ENCODE data around the gene SCCPDH.
"Not testable (repeated sequence)": the region's sequence is repeated elsewhere in the genome, so short reads cannot be mapped to it uniquely, and the experiment has no call there.

SCCPDH gene

DNA sequence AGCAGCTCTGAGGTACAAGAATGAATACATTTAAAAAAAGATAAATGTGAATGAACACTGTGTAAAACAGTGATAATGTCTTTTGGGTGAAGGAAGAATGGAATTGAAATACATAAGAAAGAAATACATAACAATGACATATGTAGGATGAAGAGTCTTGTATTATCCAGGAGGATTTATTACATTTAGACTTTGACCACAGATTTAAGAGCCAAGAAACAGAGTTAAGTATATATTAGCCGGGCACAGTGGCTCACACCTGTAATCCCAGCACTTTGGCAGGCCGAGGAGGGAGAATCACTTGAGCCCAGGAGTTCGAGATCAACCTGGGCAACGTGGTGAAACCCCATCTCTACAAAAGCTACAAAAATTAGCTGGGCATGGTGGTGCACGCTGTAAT, 79.7 kb downstream of the SCCPDH start:
- no peak for DNase-seq (ENCODE audit: low spot score)
- TF ChIP-seq, protein P1, sequence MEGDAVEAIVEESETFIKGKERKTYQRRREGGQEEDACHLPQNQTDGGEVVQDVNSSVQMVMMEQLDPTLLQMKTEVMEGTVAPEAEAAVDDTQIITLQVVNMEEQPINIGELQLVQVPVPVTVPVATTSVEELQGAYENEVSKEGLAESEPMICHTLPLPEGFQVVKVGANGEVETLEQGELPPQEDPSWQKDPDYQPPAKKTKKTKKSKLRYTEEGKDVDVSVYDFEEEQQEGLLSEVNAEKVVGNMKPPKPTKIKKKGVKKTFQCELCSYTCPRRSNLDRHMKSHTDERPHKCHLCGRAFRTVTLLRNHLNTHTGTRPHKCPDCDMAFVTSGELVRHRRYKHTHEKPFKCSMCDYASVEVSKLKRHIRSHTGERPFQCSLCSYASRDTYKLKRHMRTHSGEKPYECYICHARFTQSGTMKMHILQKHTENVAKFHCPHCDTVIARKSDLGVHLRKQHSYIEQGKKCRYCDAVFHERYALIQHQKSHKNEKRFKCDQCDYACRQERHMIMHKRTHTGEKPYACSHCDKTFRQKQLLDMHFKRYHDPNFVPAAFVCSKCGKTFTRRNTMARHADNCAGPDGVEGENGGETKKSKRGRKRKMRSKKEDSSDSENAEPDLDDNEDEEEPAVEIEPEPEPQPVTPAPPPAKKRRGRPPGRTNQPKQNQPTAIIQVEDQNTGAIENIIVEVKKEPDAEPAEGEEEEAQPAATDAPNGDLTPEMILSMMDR (IDR thresholded peaks at IDR 0.05; ENCODE audit: extremely low read depth, insufficient read depth, missing control alignments): no peak
- in situ Hi-C loops (cut with MboI; ENCODE audit: low pct_unique_long_range_greater_than_20kb, low sequenced_read_pairs, unreplicated experiment): no loop called here

DNA sequence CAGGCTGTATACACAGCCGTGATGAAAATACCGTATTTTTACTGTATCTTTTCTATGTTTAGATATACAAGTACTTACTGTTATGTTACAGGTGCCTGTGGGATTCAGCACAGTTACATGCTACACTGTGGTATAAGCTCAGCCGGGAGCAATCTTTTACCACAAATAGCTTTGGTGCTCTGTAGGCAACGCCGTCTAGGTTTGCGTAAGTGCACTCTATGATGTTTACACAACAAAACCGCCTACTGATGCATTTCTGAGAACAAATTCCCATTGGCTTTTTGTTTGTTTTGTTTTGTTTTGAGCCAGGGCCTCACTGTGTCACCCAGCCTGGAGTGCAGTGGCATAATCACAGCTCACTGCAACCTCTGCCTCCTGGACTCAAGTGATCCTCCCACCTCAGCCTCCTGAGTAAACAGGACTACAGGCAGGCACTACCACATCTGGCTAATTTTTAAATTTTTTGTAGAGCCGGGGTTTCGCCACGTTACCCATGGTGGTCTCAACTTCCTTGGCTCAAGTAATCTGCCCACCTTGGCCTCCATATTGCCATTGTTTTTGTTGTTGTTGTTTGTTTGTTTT, 81.0 kb downstream of the SCCPDH start:
- in situ Hi-C loops (cut with MboI; ENCODE audit: low pct_unique_long_range_greater_than_20kb, low sequenced_read_pairs, unreplicated experiment): no loop called here
- no peak for DNase-seq (ENCODE audit: low spot score)
- TF ChIP-seq, protein P1 (IDR thresholded peaks at IDR 0.05; ENCODE audit: extremely low read depth, insufficient read depth, missing control alignments): no peak

DNA sequence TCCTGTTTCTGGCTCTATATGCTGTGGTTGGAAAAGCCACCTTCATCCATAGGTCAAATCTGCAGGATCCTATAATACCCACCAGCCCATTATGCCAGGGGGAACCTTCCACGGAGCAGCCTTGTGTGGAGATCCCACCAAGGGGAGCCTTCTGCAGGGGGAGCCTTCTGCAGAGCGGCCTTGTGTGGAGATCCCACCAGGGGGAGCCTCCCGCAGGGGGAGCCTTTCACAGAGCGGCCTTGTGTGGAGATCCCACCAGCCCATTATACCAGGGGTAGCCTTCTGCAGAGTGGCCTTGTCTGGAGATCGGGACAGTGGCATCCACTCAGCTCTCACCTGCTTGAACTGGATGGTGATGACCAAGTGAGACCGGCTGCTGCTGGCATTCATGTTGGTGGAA, 85.3 kb downstream of the SCCPDH start:
- in situ Hi-C loops (cut with MboI; ENCODE audit: low pct_unique_long_range_greater_than_20kb, low sequenced_read_pairs, unreplicated experiment): no loop called here
- TF ChIP-seq, protein P1 (IDR thresholded peaks at IDR 0.05; ENCODE audit: extremely low read depth, insufficient read depth, missing control alignments): no peak
- DNase-seq (ENCODE audit: low spot score): no peak

DNA sequence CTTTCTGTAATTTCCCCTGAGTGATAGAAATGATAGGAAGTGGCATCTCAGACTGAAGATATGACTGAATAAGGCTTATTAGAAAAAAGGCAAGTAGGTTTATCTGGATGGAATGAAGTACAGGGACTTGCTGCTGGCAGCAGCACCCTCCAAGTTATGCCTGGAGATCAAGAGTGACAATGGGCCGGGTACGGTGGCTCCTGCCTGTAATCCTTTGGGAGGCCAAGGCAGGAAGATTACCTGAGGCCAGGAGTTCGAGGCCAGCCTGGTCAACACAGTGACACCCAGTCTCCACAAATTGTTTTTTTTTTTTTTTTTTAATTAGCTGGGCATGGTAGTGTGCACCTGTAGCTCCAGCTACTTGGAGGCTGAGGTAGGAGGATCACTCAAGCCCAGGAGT, 87.8 kb downstream of the SCCPDH start:
- TF ChIP-seq, protein P1 (IDR thresholded peaks at IDR 0.05; ENCODE audit: extremely low read depth, insufficient read depth, missing control alignments): no peak
- DNase-seq (ENCODE audit: low spot score): no peak
- in situ Hi-C loops (cut with MboI; ENCODE audit: low pct_unique_long_range_greater_than_20kb, low sequenced_read_pairs, unreplicated experiment): no loop called here

DNA sequence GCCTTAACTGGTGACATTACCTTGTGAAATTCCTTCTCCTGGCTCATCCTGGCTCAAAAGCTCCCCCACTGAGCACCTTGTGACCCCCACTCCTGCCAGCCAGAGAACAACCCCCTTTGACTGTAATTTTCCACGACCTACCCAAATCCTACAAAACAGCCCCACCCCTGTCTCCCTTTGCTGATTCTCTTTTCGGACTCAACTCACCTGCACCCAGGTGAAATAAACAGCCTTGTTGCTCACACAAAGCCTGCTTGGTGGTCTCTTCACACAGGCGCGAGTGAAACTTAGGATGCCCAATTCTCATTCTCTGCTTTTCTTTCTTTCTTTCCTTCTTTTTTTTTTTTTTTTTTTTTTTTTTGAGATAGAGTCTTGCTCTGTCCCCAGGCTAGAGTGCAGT, 89.1 kb downstream of the SCCPDH start:
- in situ Hi-C loops (cut with MboI; ENCODE audit: low pct_unique_long_range_greater_than_20kb, low sequenced_read_pairs, unreplicated experiment); DNase-seq (ENCODE audit: low spot score): not testable (repeated sequence)

DNA sequence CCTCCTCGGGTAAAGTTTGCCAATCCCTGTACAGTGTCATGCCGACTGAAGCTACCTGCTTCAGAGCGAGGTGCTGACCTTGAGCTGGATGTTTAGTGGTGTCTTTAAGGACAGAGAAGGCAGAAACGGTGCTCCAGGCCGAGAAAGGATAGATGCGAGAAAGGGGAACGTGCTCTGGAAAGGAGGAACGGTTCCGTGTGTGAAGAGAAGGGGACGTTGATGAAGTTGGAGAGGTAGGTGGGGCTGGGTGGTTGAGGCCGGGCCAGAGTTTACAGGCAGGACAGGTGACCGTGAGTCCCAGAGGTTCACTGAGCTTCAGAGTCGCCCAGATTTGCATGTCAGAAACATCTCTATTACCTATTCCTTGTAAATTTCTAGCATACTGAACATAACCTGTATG, 90.7 kb downstream of the SCCPDH start:
- TF ChIP-seq, protein P1 (IDR thresholded peaks at IDR 0.05; ENCODE audit: extremely low read depth, insufficient read depth, missing control alignments): no peak
- no peak for DNase-seq (ENCODE audit: low spot score)
- in situ Hi-C loops (cut with MboI; ENCODE audit: low pct_unique_long_range_greater_than_20kb, low sequenced_read_pairs, unreplicated experiment): no loop called here

DNA sequence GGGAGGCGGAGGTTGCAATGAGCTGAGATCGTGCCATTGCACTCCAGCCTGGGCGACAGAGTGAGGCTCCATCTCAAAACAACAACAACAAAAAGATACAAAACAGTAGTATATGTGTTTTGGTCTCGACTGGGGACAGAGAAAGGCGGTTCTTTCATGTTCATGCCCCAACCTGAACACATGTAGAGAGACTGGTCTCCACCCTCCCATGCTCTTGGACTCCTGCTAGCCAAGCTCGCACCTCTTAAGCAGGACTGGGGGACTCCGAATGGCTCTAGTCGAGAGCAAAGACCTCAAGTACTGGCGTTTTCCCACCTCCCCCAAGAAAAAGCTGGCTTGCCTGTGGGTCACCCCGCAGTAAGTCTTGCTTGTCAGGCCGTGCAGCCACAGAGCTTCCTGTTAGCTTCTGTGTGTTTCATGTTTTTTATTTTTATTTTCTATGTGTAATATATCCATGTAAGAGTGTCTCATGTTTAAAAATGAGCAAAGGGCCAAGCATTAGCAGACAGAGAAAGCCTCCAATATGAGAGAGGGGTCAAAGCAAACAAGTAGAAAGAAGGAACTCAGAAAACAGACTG, 91.6 kb downstream of the SCCPDH start:
- in situ Hi-C loops (cut with MboI; ENCODE audit: low pct_unique_long_range_greater_than_20kb, low sequenced_read_pairs, unreplicated experiment): no loop called here
- no peak for DNase-seq (ENCODE audit: low spot score)
- TF ChIP-seq, protein P1 (IDR thresholded peaks at IDR 0.05; ENCODE audit: extremely low read depth, insufficient read depth, missing control alignments): no peak
